ENCODE results near the gene INTS1. TPM values are rescaled to one million over a fixed set of nuclear protein-coding genes. Genes with fewer than 3 reads are reported as not detected.

Gene INTS1
- total RNA-seq, 6 experiments from 2014 or later, result 84.0 to 104 (median 89.5) TPM

DNA sequence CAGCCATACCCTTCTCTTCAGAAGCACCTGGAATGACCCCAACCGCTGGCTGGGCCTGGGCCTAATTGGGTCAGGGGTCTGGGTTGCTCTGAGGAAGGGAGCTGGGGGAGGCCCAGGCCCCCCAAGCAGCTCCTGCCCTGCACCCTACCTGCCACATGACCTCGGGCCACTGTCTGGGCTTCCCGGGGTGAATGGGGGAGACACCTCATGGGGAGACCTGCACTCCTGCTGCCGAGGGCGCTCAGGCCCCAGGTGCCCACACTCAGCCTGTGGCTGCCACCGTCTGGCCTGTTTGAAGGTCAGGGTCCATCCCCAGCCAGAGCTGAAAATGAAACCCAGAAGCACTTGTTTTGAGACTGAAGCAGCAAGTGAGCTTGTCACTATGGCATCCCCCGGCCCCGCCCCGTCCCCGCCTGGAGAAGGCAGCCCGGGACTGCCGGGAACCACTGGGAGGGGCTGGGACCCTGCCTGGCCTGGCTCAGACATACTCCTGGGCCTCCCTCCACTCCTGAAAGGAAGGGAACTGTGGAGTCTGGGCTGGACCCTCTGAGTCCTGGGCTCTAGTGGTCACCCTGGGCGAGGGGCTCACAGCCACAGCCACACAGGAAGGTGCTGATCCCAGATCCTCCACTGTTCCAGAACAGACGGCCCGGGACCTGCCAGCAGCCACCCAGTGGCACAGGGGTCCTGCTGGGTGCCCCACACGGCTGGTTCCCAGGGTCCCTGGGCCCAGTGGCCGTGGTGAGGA lies 37.5 kb downstream of the INTS1 start:
- Mint-ChIP-seq H3K27ac (no peak overlapping the region), H3K4me3 (no peak overlapping the region), H3K27me3 (ENCODE audit: insufficient read depth) (peaks cover 3% of the 10 kb centered on the region), H3K9me3 (no peaks in the 10 kb centered on the region), H3K36me3 (ENCODE audit: low read depth) (no peaks in the 10 kb centered on the region), H3K4me1 (ENCODE audit: low read depth) (peaks cover 20% of the 10 kb centered on the region)
- no peak for TF ChIP-seq CTCF (IDR thresholded peaks at IDR 0.05)
- DNase-seq, result peak; percentile 20

DNA sequence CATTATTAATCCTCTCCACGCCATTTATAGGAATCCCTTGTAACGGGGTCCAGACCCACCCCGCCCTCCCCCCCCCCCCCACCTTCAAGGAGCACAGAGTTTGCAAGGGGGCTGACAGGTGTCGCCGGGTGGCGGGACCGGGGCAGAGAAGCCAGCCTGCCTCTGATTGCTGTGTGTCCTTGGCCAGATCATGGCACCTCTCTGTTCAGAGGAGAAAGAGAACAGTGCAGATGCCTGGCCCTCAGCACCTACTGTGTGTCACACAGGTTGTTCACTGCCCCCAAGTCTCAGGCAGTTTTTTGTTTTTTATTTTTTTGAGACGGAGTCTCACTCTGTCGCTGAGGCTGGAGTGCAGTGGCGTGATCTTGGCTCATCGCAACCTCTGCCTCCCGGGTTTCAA lies 39.5 kb downstream of the INTS1 start:
- H3K27ac Mint-ChIP-seq, result no peak overlapping the region
- no peaks in the 10 kb centered on the region for H3K36me3 Mint-ChIP-seq (ENCODE audit: low read depth)
- peaks cover 7% of the 10 kb centered on the region for H3K27me3 Mint-ChIP-seq (ENCODE audit: insufficient read depth)
- H3K4me1 Mint-ChIP-seq (ENCODE audit: low read depth), result peaks cover 37% of the 10 kb centered on the region
- no peak for TF ChIP-seq CTCF (IDR thresholded peaks at IDR 0.05)
- H3K4me3 Mint-ChIP-seq, result no peak overlapping the region
- H3K9me3 Mint-ChIP-seq, result no peaks in the 10 kb centered on the region
- no peak for DNase-seq

DNA sequence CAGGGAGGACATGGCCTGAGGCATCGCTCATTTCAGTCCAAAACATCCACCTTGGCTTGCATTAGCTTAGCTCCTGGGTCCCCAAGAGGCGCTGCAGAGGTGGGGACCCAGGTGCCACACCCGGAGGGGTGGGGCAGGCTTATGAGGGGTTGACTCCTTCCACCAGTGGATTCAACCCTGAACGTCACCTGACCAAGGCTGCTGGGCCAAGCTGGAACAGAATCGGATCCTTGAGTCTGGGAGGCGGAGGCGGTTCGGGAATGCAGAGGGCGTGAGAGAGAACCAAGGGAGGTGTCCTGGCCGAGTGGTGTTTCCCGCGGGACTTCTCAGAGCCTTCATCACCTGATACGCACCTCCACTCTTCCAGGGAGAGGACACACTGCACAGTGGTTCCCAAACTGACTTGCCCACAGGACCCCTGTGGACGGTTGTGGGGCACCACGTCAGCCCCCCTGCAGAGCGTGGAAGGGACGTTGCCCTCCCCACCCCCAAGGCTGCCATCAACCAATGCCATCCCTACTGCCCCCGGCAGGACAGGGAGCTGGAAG lies 40.4 kb downstream of the INTS1 start:
- no peak overlapping the region for H3K4me3 Mint-ChIP-seq
- TF ChIP-seq CTCF (IDR thresholded peaks at IDR 0.05), result no peak
- no peaks in the 10 kb centered on the region for H3K9me3 Mint-ChIP-seq
- peaks cover 7% of the 10 kb centered on the region for H3K27me3 Mint-ChIP-seq (ENCODE audit: insufficient read depth)
- DNase-seq, result no peak
- no peak overlapping the region for H3K27ac Mint-ChIP-seq
- H3K36me3 Mint-ChIP-seq (ENCODE audit: low read depth), result no peaks in the 10 kb centered on the region
- peaks cover 37% of the 10 kb centered on the region for H3K4me1 Mint-ChIP-seq (ENCODE audit: low read depth)

- Mint-ChIP-seq H3K27ac (peak overlapping the region; percentile 75), H3K4me3 (no peak overlapping the region; the same call in none of the 2 replicates), H3K27me3 (ENCODE audit: insufficient read depth) (peaks cover 7% of the 10 kb centered on the region), H3K36me3 (ENCODE audit: low read depth) (no peaks in the 10 kb centered on the region), H3K9me3 (no peaks in the 10 kb centered on the region), H3K4me1 (ENCODE audit: low read depth) (peaks cover 52% of the 10 kb centered on the region)
- no peak for TF ChIP-seq CTCF (IDR thresholded peaks at IDR 0.05)
- DNase-seq, result no peak
Observed at GRCh38 chr7:1461646-1462375, 42.4 kb downstream of the INTS1 start.

DNA sequence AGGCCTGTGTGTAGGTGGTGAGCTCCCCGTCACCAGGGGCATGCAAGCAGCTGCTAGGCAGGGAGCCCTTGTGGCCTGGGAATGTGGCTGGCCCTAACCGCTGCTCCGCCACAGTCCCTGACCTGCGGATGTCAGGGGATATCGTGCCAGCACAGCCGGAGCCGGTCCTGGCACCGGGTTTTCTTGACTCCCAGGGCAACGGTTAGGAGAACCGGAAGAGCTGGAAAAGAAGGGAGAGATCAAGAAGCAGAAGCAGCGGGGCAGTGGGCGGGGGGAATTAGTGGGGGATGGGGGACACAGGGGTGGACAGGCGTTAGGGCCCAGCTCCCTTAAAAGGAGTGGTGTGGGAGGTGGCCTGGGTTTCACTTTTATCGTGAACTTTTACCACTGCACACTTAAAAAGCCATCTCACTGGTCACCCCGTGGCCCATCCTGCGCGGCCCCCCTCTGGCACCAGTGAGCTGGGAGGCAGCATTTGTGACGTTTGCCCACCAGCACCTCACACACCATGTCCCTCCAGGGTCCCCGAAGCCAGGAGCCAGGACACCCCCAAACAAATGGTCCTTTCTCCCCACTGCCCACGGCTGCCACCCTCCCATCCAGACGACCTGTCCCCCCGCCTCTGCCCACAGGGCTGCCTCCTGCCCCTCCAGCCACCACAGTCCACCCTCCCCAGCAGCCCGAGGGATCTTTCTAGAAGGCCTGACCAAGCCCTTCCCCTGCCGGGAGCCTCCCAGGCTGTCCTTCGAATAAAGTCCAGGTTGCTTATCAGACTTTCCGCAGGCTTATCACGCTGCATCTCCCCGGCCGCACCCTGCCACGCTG lies 43.2 kb downstream of the INTS1 start:
- TF ChIP-seq CTCF (IDR thresholded peaks at IDR 0.05), result no peak
- DNase-seq, result no peak
- Mint-ChIP-seq H3K36me3 (ENCODE audit: low read depth) (no peaks in the 10 kb centered on the region), H3K4me1 (ENCODE audit: low read depth) (peaks cover 49% of the 10 kb centered on the region), H3K27ac (peak overlapping the region; percentile 74), H3K27me3 (ENCODE audit: insufficient read depth) (peaks cover 7% of the 10 kb centered on the region), H3K4me3 (peak overlapping the region; percentile 77; the same call in 1 of the 2 replicates), H3K9me3 (no peaks in the 10 kb centered on the region)
